CD1c-positive myeloid dendritic cell (primary cell): Measurements from ENCODE around the gene ANLN.
A peak's percentile ranks its signal among the peaks of the same experiment; 100 is the strongest.
"Not testable (repeated sequence)": the region's sequence is repeated elsewhere in the genome, so short reads cannot be mapped to it uniquely, and the experiment has no call there.

Experiments used
- DNase-seq: peaks from one replicate; pipeline ENCODE4 v3.0.0-alpha.2; 2016; ENCODE audit errors: extremely low spot score

ANLN gene

DNA sequence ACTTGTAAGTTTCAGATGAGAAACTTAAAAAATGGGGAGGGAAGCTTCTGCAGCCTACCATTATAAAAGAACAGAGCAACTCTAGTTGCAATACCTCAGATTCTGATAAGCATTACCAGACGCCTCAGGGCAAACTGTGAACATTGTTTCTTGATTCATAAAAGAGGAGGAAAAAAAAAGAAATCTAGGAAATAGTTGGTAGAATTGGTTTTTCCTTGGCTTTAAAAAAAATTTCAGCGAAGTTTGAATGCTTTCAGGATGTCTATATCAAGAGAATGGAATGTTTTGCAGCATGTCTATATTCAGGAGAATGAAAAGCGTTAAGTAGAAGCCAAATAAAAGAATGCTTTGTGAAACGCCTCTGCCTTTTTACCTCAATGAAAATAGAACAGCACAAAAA lies 17.5 kb upstream of the ANLN start:
- DNase-seq, result no peak

DNA sequence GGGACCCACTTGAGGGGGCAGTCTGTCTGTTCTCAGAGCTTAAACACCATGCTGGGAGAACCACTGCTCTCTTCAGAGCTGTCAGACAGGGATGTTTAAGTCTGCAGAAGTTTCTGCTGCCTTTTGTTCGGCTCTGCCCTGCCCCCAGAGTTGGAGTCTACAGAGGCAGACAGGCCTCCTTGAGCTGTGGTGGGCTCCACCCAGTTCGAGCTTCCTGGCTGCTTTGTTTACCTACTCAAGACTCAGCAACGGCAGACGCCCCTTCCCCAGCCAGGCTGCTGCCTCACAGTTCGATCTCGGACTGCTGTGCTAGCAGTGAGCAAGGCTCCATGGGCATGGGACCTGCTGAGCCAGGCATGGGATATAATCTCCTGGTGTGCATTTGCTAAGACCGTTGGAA lies 11.1 kb upstream of the ANLN start:
- DNase-seq, result not testable (repeated sequence)

DNA sequence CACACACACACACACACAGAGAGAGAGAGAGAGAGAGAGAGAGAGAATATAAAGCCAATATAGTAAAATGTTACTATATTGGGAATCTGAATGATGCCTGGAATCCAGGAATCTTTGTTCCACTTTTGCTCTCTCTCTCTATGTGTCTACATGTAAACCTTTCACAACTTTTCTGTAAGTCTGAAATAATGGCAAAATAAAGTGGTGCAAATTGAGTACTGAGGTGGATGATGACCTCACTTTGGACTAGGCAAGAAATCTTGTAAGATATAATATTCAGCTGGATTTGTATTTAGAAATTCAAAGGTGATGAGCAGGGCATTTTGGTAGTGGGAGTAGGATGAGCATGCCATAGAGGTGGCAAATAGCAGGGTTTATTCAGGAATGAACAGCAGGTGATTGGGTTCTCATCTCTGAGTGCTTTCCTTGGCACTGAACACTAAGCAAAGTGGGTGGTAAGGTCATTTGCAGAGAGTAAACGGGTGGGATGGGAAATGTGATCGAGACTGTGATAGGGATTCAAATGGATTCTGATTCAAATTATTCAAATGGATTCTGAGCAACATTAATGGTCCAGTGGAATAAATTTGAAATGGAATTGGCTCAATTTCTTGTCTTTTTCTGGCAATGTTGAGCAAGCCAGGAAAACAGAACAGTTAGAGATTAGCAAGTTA lies 9.7 kb upstream of the ANLN start:
- no peak for DNase-seq

DNA sequence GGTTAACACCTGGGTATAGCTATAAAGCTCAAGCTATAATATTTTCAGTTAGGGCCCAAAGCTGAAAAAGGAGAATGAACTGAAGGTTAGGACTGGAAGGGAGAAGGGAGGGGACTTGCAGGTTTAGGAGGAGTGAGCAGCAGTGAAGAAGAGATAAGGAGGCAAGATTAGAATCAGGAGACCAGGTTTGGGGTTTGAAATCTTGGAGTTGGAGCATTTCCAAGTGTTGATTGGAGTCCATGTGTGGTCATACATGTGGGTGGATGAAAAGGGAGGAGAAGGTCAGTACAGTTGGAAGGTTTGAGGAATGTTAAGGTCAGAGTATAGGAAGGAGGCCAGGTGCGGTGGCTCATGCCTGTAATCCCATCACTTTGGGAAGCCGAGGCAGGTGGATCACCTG lies 8.6 kb upstream of the ANLN start:
- DNase-seq, result no peak

DNA sequence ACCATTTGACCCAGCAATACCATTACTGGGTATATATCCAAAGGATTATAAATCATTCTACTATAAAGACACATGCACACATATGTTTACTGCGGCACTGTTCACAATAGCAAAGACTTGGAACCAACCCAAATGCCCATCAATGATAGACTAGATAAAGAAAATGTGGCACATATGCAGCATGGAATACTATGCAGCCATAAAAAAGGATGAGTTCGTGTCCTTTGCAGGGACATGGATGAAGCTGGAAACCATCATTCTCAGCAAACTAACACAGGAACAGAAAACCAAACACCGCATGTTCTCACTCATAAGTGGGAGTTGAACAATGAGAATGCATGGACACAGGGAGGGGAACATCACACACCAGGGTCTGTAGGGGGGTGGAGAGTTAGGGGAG lies 6.4 kb upstream of the ANLN start:
- not testable (repeated sequence) for DNase-seq

DNA sequence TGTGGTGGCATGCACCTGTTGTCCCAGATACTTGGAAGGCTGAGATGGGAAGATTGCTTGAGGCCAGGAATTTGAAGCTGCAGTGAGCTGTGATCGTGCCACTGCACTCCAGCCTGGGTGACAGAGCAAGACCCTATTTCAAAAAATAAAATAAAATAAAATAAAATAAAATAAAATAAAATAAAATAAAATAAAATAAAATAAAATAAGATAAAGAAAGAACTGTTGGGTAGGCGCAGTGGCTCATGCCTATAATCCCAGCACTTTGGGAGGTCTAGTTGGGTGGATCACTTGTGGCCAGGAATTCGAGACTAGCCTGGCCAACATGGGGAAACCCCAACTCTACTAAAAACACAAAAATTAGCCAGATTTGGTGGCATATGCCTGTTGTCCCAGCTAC lies 4.0 kb upstream of the ANLN start:
- not testable (repeated sequence) for DNase-seq

DNA sequence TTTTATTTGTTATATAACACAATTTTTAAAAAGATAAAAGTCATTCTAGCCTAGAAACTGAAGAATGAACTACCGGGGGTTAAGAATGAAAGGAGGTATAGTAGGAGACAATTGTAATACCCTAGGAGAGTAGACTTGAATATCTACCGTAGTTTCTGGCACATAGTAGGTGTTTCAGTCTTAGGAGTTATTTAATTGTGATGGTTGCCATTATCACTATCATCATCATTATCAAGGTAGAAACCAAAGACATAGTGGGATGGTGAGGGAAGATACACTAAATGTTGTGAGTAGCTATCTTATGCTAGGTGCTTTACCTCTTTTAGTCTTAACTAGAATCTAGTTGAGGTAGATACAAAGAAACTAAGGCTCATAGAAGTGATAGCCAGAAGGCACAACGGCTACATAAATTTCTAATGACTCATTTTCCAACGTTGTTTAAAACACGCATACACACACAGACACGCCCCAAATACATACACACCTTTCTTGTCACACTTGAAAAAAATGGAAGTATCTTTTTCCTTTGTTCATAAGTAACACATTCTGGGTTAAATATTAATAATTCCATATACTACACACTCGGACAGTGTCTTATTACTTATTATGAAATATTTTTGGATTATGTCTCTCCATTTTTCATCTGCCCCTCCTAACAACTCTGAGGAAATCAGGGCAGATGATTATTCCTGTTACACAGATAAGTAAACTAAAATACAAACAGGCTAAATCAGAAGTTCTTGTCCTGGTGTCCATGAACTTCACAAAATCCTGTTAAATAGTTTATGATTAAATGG lies 2.0 kb upstream of the ANLN start:
- DNase-seq, result no peak

DNA sequence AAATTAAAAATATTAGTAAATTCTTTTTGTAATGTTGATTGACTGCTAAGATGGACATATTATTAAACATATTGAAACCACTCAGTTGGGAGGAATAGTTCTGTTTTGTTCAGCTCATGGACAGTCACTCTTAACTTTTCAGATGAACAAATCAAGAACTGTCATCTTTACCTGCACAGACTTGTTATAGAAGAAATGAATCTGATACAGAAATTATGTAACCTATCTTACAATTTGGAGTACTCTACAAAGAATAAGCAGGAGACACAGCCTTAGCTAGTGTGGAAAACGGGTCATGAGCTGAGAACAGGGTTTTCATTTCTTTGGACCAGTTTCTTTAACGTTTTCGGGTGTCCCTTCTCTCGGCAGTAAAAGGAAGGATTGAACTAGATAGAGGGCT lies 1.2 kb upstream of the ANLN start:
- DNase-seq, result no peak

DNA sequence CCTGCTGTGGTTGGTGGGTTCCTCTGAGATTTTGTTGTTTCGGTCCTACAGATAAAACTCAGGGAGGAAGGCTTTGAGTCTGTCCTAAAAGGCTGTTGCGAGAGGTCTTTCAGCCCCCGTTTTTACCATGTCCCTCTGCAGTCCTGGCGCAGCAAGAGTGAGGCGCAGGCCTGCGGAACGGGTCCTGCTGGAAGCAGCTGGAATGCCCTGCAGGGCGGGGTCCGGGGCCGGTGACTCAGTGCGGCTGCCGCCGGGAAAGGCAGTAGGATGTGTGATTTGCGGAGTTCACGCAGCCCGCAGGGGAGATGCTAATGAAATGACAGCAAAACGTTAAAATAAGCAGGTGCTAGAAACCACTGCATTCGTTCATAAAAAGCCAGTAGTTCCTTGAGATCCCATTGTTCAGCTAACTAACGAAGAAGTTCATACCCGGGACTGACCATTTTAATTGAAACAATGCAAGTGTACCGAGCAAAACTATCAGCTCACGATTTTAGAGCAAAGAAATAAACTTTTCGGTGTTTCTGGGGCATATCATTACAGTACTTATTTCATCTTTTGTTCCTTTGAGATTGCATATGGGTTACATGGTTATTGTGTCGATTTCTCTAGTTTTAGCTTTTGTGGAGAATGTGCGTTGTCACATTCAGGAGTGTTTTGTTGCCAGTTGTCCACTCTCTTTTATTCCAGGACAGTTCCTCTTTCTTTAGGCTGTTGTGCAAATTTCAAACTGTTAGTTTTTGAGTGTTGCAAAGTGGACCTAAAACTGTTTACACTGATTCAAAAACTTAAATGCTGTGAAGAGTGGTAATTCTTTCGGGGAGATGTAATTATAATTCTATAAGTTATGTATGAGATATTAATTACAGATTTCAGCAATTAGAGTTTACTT lies 783 bp downstream of the ANLN start:
- peak; percentile 76 for DNase-seq

DNA sequence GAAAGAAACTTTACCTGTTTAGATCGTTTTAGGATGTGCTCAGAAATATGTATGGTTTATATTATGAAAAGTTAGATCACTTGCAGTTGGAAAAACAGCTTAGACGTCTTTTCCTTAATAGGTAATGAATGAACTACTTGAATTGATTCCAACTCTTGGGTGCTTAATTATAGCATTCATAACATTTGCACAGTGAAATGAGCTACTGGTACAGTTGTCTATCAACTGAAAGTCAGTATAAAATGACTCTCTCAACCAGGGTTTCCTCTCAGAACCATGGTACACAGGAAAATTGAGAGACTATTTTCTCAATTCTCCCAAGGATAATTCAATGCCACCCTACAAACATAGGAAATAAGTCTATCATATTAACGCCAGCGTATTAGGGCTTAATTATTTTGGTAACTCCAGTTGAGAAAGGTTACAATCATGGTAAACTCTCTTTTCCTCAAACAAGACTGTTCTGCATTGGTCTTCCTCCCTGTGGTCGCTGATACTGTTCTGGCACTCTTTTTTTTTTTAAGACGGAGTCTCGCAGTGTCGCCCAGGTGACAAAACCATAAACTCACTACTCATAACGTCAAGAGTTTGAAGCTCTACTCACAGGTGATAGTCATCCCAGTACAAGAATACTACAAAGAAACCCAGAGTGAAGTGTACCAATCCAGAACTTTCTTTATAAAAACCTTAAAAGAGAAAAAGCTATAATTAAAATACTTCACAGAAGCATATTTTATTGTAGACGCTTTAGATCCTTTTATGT lies 2.0 kb downstream of the ANLN start:
- peak; percentile 17 for DNase-seq

DNA sequence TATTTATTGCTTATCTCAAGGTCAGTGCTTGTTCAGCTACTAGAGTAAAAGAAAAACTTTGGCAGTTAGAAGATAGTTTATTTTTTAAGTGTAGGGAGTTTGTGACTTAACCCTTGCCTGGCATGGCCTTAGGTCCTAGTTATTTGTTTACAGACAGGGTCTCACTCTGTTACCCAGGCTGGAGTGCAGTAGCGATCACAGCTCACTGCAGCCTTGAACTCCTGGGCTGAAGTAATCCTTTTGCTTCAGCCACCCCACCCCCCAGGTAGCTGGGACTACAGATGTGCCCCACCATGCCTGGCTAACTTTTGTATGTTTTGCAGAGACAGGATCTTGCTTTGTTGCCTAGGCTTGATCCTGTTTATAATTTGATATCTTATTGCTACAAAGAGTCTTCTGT lies 4.2 kb downstream of the ANLN start:
- no peak for DNase-seq

DNA sequence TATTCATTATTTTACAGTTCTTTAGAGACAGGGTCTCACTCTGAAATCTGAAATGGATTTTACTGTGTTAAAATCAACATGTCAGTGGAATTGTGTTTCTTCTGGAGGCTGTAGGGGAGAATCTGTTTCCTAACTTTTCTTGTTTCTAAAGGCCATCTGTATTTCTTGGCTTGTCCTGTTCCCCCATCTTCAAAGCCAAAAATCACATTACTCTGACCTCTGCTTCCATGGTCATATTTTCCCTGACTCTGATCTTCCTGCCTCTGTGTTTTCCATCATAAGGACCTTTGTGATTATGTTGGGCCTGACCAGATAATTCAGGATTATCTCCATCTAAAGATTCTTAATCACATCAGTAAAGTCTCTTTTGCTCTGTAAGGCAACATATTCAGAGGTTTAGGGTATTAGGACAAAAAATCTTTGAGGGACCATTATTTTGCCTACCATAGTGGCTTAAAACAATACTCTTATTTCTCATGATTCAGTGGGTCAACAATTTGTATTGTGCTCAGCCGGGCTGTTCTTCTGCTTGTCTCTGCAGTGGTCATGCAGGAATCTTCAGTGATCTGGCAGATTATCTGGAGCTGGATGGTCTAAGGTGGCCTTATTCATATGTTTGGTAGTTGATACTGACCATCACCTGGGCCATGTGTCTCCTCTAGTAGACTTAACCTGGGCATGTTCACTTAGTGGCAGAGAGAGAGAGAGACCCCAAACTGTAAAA lies 5.7 kb downstream of the ANLN start:
- DNase-seq, result no peak

DNA sequence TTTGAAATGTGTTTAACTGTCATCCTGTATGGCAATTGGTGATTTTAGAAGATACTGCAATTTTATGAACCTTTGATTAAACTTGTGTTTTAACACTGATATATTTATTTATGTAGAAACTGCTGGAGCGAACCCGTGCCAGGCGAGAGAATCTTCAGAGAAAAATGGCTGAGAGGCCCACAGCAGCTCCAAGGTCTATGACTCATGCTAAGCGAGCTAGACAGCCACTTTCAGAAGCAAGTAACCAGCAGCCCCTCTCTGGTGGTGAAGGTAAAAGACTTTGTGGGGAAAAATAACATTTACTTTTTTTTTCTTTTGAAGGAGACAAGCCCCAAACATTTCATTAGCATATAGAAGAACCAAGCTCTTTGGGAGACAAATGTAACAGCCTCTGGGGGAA lies 6.5 kb downstream of the ANLN start:
- DNase-seq, result no peak

DNA sequence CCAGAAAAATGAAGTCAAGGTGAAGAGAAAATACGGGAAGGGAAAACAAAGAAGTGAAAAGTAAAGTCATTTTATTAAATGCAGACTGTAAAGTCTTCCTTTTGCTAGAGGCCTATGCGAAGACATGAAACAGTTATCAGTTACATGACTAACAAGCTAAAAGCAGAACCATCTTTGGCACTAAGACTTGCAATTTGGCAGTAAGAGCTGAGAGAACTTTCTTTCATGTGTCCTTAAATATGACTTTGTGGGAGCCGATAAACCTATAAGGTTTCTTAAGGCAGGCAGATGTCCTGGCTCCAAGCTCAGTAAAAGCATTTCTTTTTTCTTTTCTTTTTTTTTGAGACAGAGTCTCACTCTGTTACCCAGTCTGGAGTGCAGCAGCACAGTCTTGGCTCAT lies 10.4 kb downstream of the ANLN start:
- DNase-seq, result peak; percentile 39

DNA sequence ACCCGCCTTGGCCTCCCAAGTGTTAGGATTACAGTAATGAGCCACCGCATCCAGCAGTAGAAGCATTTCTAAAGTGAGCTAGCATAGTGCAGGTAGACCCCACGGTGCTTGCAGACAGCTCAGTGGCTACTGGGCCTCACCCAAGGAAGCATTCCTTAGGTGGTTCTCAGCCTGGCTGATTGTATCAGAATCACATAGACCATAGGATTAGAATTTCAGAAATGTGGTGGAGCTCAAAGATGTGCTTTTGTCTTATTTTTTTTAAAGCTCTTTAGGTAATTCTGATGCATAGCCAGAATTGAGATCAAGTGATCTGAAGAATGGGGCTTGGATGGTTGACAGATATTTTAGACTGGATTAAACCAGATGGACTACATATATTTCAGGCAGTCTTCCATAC lies 10.9 kb downstream of the ANLN start:
- DNase-seq, result no peak

DNA sequence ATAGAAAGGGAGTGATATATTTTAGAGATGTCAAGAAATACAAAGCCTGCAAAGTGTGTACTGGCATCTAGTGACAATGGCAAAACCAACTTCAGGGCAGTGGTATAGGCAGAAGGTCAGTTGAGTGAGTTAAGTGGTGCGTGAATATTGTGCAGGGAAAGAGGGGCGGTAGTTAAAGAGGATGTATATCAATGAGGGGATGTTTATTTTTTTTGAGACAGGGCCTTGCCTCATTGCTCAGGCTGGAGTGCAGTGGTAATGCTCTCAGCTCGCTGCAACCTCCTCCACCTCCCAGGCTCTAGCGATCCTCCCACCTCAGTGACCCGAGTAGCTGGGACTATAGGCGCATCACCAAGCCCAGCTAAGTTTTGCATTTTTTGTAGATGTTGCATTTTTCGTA lies 13.8 kb downstream of the ANLN start:
- no peak for DNase-seq

DNA sequence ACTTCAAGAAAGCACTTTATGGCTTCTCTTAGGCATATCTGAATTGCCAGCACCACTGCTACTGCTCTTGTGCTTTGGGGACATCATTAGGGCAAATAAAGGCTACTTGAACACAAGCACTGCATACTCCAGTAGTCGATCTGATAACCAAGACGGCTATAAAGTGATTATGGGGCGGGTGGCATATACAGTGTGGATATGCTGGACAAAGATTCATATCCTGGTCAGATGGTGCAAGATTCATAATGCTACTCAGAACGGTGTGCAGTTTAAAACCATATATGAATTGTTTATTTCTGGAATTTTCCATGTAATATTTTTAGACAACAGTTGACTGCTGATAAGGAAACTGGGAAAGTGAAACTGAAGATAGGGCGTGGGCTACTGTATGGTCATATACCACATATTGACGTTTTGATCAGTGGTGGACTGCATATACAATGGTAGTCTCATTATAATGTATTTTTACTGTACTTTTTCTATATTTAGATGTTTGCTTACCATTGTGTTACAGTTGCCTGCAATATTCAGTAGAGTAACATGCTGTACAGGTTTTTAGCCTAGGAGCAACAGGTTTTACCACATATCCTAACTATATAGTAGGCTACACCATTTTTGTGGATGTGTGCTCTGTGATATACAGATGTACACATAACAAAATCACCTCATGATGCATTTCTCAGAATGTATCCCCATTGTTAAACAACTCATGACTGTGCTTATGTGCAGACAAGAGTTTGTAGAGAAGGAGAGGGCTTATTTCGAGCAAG lies 15.2 kb downstream of the ANLN start:
- DNase-seq, result no peak

DNA sequence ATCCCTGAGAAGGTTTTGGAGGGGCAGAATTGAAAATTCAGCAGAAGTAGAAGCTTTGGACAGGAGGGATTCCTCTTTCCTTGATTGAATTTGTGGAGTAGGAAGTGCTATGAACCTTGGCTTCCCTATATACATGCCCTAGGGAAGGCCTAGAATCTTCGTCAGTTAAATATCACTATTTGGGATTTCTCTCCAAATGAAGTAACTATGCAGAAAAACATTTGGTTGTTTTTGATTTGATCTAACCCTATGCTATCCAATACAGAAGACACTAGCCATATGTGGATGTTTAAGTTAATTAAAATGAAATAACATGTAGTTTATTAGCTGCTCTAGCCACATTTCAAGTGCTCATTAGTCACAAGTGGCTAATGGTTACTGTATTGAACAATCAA lies 15.7 kb downstream of the ANLN start:
- no peak for DNase-seq

DNA sequence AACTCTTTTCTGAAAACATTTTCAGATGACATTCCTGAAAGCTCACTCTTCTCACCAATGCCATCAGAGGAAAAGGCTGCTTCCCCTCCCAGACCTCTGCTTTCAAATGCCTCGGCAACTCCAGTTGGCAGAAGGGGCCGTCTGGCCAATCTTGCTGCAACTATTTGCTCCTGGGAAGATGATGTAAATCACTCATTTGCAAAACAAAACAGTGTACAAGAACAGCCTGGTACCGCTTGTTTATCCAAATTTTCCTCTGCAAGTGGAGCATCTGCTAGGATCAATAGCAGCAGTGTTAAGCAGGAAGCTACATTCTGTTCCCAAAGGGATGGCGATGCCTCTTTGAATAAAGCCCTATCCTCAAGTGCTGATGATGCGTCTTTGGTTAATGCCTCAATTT lies 16.5 kb downstream of the ANLN start:
- no peak for DNase-seq
